ENCODE results near the gene CD4. TPM values are rescaled to one million over a fixed set of nuclear protein-coding genes. Genes with fewer than 3 reads are reported as not detected.
A peak's percentile ranks its signal among the peaks of the same experiment; 100 is the strongest.
"Not testable (repeated sequence)": the region's sequence is repeated elsewhere in the genome, so short reads cannot be mapped to it uniquely, and the experiment has no call there.

Gene CD4
- total RNA-seq, 1 donor from 2014 or later = 0.10 TPM

DNA sequence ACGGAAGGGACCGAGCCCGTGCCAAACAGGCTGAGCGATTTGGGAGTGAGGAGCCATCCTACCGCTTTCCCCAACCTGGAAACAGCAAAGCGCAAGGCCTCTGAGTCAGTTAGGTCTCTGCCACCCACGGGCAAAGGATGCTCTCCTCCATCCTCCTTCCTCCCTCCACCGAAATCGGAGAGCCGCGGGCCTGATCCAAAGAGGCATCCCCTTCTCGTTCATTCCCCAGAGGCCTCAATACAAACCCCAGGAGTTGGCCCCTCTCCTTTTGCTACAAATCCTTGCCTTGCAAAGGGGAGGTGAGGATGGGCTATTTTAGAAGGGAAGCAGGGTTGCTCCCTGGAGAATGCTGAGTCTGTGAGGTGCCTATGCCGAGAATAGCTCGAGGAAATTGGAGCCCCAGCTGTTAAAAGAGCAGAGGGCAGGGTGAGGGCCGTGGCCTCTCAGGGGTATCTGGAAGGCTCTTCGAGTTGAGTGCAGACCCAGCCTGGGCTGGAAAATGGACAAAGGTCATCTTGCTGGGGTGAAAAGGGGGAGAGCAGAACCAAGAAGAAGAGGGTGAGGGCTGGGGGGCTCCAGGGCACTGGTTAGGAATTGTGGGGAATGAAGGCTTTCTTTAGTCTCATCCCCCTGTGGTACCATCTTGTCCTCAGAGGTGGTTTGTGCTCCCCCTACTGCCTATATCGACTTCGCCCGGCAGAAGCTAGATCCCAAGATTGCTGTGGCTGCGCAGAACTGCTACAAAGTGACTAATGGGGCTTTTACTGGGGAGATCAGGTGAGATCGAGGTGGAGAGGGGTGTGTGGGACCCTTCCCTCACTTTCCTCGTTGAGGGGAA lies 79.1 kb downstream of the CD4 start:
- DNase-seq (ENCODE audit: low read depth) = no peak

DNA sequence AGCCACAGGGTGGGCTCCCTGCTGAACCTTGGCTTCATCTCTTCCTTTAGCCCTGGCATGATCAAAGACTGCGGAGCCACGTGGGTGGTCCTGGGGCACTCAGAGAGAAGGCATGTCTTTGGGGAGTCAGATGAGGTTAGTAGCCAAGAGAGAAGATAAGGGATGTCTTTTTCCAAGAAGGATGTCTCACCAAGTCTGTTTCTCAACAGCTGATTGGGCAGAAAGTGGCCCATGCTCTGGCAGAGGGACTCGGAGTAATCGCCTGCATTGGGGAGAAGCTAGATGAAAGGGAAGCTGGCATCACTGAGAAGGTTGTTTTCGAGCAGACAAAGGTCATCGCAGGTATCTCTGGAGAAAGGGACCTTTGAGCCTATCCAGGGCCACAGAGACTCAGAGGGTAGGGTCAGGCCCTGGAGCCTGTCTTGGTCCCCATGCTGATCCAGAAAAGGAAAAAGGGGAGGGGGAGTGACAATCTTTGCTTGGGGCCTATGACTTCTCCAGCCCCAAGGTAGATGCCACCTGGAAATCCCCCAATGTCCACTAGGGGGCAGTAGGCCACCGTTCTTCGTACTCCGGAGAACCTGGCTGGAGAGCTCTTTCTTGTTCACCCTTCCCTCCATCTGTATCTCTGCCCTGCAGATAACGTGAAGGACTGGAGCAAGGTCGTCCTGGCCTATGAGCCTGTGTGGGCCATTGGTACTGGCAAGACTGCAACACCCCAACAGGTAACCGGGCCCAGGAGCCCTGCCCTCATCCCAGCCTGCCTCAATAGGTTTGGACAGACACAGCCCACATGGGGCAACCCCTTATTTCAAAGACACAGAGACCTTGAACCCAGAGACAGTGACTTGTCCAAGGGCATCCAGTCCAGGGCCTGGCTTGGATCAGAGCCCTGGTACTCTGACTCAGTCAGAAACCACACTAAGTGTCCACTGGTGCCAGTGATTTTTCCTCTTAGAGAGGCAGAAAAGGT lies 80.0 kb downstream of the CD4 start:
- DNase-seq (ENCODE audit: low read depth) = peak; percentile 65

DNA sequence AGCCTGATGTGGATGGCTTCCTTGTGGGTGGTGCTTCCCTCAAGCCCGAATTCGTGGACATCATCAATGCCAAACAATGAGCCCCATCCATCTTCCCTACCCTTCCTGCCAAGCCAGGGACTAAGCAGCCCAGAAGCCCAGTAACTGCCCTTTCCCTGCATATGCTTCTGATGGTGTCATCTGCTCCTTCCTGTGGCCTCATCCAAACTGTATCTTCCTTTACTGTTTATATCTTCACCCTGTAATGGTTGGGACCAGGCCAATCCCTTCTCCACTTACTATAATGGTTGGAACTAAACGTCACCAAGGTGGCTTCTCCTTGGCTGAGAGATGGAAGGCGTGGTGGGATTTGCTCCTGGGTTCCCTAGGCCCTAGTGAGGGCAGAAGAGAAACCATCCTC lies 81.0 kb downstream of the CD4 start:
- not testable (repeated sequence) for DNase-seq (ENCODE audit: low read depth)

Other genes with a start within 250 kb of the CD4 start
- 3.8 and 5.2 TPM in 2 replicates for gene IFFO1, start 233.5 kb upstream of the CD4 start, total RNA-seq
- 16.5 and 32.3 TPM in 2 replicates for gene NOP2, start 221.2 kb upstream of the CD4 start, total RNA-seq
- gene CHD4, start 182.1 kb upstream of the CD4 start, total RNA-seq = 228 and 358 TPM in 2 replicates
- 0.17 TPM in 1 of 2 replicates, not detected in the other for gene LPAR5, start 153.6 kb upstream of the CD4 start, total RNA-seq
- gene ACRBP, start 142.1 kb upstream of the CD4 start, total RNA-seq = 0.15 and 0.17 TPM in 2 replicates
- gene ING4, start 126.4 kb upstream of the CD4 start, total RNA-seq = 45.3 and 67.6 TPM in 2 replicates
- 5.6 and 18.4 TPM in 2 replicates for gene ZNF384, start 100.2 kb upstream of the CD4 start, total RNA-seq
- 0.15 TPM in 1 of 2 replicates, not detected in the other for gene PIANP, start 88.7 kb upstream of the CD4 start, total RNA-seq
- 66.0 and 68.3 TPM in 2 replicates for gene COPS7A, start 65.5 kb upstream of the CD4 start, total RNA-seq
- gene MLF2, start 36.4 kb upstream of the CD4 start, total RNA-seq = 168 and 222 TPM in 2 replicates
- 24.0 and 69.1 TPM in 2 replicates for gene PTMS, start 23.2 kb upstream of the CD4 start, total RNA-seq
- not detected in 2 replicates for gene LAG3, start 17.0 kb upstream of the CD4 start, total RNA-seq
- 3.8 TPM in 1 of 2 replicates, not detected in the other for gene GPR162, start 32.3 kb downstream of the CD4 start, total RNA-seq
- 17.4 and 36.8 TPM in 2 replicates for gene P3H3, start 38.9 kb downstream of the CD4 start, total RNA-seq
- 0.15 TPM in 1 of 2 replicates, not detected in the other for gene GNB3, start 51.4 kb downstream of the CD4 start, total RNA-seq
- gene CDCA3, start 61.8 kb downstream of the CD4 start, total RNA-seq = 1.3 and 4.7 TPM in 2 replicates
- 107 and 113 TPM in 2 replicates for gene USP5, start 62.6 kb downstream of the CD4 start, total RNA-seq
- 1,309 and 1,579 TPM in 2 replicates for gene TPI1, start 78.0 kb downstream of the CD4 start, total RNA-seq
- 7.0 and 13.2 TPM in 2 replicates for gene SPSB2, start 83.8 kb downstream of the CD4 start, total RNA-seq
- gene LRRC23, start 115.3 kb downstream of the CD4 start, total RNA-seq = 16.1 and 16.4 TPM in 2 replicates
- 14.1 and 41.3 TPM in 2 replicates for gene ENO2, start 125.1 kb downstream of the CD4 start, total RNA-seq
- 1.7 and 29.4 TPM in 2 replicates for gene ATN1, start 138.4 kb downstream of the CD4 start, total RNA-seq
- not detected in 2 replicates for gene RNU7-1, start 154.3 kb downstream of the CD4 start, total RNA-seq
- gene C12orf57, start 154.5 kb downstream of the CD4 start, total RNA-seq = 38.0 and 62.4 TPM in 2 replicates
- 14.8 and 18.4 TPM in 2 replicates for gene PTPN6, start 161.8 kb downstream of the CD4 start, total RNA-seq
- 109 and 234 TPM in 2 replicates for gene PHB2, start 181.1 kb downstream of the CD4 start, total RNA-seq
- 37.8 and 61.0 TPM in 2 replicates for gene EMG1, start 181.4 kb downstream of the CD4 start, total RNA-seq
- 9.7 and 26.5 TPM in 2 replicates for gene LPCAT3, start 228.9 kb downstream of the CD4 start, total RNA-seq

Data from renal cortical epithelial cell (primary cell).